Fibroblast of lung (primary cell): ENCODE measurements around the gene KCNIP3.

Experiments
- CTCF ChIP-seq, 2 donors: IDR thresholded peaks in 1 of 2; conservative IDR thresholded peaks in 1 of 2; 1 replicate in 1 of 2; 2 replicates in 1 of 2; pipeline ENCODE4 v1.5.1; 2011 to 2012; ENCODE audit warnings: low read length in 2 of 2, control low read depth in 1 of 2, inconsistent platforms in 1 of 2, low read depth in 1 of 2, mild to moderate bottlenecking in 1 of 2
- EZH2 ChIP-seq: IDR thresholded peaks from 2 replicates; pipeline ENCODE4 v1.5.1; 2012; ENCODE audit warnings: low read length, control low read depth, mild to moderate bottlenecking; ENCODE audit errors: missing control alignments

GRCh38 chr2:95388091-95388692 is 91.0 kb downstream of the KCNIP3 start:
- TF ChIP-seq EZH2 (no peak), CTCF (conservative IDR thresholded peaks at IDR 0.05 in 1 of 2, IDR thresholded peaks at IDR 0.05 in 1 of 2; ENCODE audit: low read depth in 1 of 2, low read length in 2 of 2) (no peak)
